HepG2 (cell line): Measurements from ENCODE around the gene PIANP. TPM values are rescaled to one million over a fixed set of nuclear protein-coding genes. Genes with fewer than 3 reads are reported as not detected.
A peak's percentile ranks its signal among the peaks of the same experiment; 100 is the strongest.

Experiments used
- AFF4 ChIP-seq: sonication (generic); formaldehyde crosslinking; IDR thresholded peaks from 2 replicates; pipeline ENCODE4 v1.4.0; 2020; ENCODE audit warnings: missing genetic modification reagents
- ARNTL ChIP-seq: sonication (generic); formaldehyde crosslinking; IDR thresholded peaks from 2 replicates; pipeline ENCODE4 v1.4.0; 2020; ENCODE audit warnings: mild to moderate bottlenecking, missing genetic modification reagents
- CBX1 ChIP-seq: IDR thresholded peaks from one replicate; pipeline ENCODE4 v1.6.1; 2016; ENCODE audit warnings: antibody characterized with exemption, low read depth
- CREBL2 ChIP-seq: sonication (generic); formaldehyde crosslinking; IDR thresholded peaks from 2 replicates; pipeline ENCODE4 v1.8.1; 2023; ENCODE audit warnings: missing genetic modification reagents, mild to moderate bottlenecking, borderline replicate concordance
- E2F5 ChIP-seq: sonication (generic); formaldehyde crosslinking; conservative IDR thresholded peaks from 2 replicates; pipeline ENCODE4 v1.4.0; 2020; ENCODE audit warnings: missing genetic modification reagents
- GFI1 ChIP-seq: sonication (generic); formaldehyde crosslinking; IDR thresholded peaks from 2 replicates; pipeline ENCODE4 v1.5.0; 2020; ENCODE audit warnings: missing genetic modification reagents, mild to moderate bottlenecking, borderline replicate concordance
- HNF4G ChIP-seq, 2 experiments: sonication (generic) in 1 of 2; formaldehyde crosslinking in 1 of 2; IDR thresholded peaks; 2 replicates each; pipeline versions ENCODE4 v1.4.0 to v1.6.1; 2011 to 2020; ENCODE audit warnings: borderline replicate concordance in 2 of 2, low read depth in 2 of 2, mild to moderate bottlenecking in 2 of 2, low read length in 1 of 2, missing genetic modification reagents in 1 of 2, moderate library complexity in 1 of 2
- PAF1 ChIP-seq: IDR thresholded peaks from 2 replicates; pipeline ENCODE4 v1.6.1; 2016; ENCODE audit warnings: missing genetic modification reagents, missing compliant biosample characterization
- PCBP2 ChIP-seq: fragments of 200-400 bp; formaldehyde crosslinking; optimal IDR thresholded peaks from 2 replicates; pipeline ENCODE3; 2018; ENCODE audit warnings: low read length, low read depth; ENCODE audit not compliant: poor library complexity, severe bottlenecking
- PREB ChIP-seq: sonication (generic); formaldehyde crosslinking; IDR thresholded peaks from 2 replicates; pipeline ENCODE4 v1.4.0; 2020; ENCODE audit warnings: missing genetic modification reagents
- RBM39 ChIP-seq: fragments of 200-400 bp; formaldehyde crosslinking; IDR thresholded peaks from one replicate; pipeline ENCODE4 v1.6.1; 2018; ENCODE audit warnings: antibody characterized with exemption, mild to moderate bottlenecking, low read depth, low read length; ENCODE audit not compliant: poor library complexity, severe bottlenecking
- SIX4 ChIP-seq: sonication (generic); formaldehyde crosslinking; IDR thresholded peaks from 2 replicates; pipeline ENCODE4 v1.4.0; 2020; ENCODE audit warnings: missing genetic modification reagents
- SRF ChIP-seq: IDR thresholded peaks from 2 replicates; pipeline ENCODE4 v1.6.1; 2011; ENCODE audit warnings: mild to moderate bottlenecking, low read depth, low read length, moderate library complexity
- XRCC5 ChIP-seq: fragments of 200-400 bp; formaldehyde crosslinking; optimal IDR thresholded peaks from 2 replicates; pipeline ENCODE3; 2017; ENCODE audit warnings: mild to moderate bottlenecking, low read length
- ZFYVE20 ChIP-seq: sonication (generic); formaldehyde crosslinking; IDR thresholded peaks from 2 replicates; pipeline ENCODE4 v1.8.0; 2023; ENCODE audit warnings: low read depth, mild to moderate bottlenecking, moderate library complexity, missing genetic modification reagents, borderline replicate concordance
- ZNF280B ChIP-seq: sonication (generic); formaldehyde crosslinking; IDR thresholded peaks from 2 replicates; pipeline ENCODE4 v1.5.0; 2020; ENCODE audit warnings: missing genetic modification reagents, mild to moderate bottlenecking, borderline replicate concordance
- ZNF784 ChIP-seq: sonication (generic); formaldehyde crosslinking; IDR thresholded peaks from 2 replicates; pipeline ENCODE4 v1.5.1; 2020; ENCODE audit warnings: missing genetic modification reagents, mild to moderate bottlenecking, borderline replicate concordance
- ZNF841 ChIP-seq: sonication (generic); formaldehyde crosslinking; IDR thresholded peaks from 2 replicates; pipeline ENCODE4 v1.8.1; 2023; ENCODE audit warnings: missing genetic modification reagents, borderline replicate concordance
- polyA plus RNA-seq, 8 experiments: library from polyadenylated mRNA; depleted of rRNA in 3 of 8; stranded (reverse) in 7 of 8; unstranded in 1 of 8; fragments of >200 nt; fragmentation: Illumina TruSeq in 4 of 8; extraction: Trizol in 4 of 8; gene quantifications; 2 replicates each; pipeline versions ENCODE4 v1.2.1 to v1.2.3, GENCODE V29; 2011 to 2016; ENCODE audit warnings: low read depth in 4 of 8, missing spikeins in 1 of 8, mixed read lengths in 1 of 8; ENCODE audit not compliant: insufficient read depth in 1 of 8
- total RNA-seq, 5 experiments: library from RNA; depleted of rRNA; stranded (reverse); fragments of >200 nt; fragmentation: Illumina TruSeq; extraction: Trizol; gene quantifications; 2 replicates each; pipeline ENCODE4 v1.2.3, GENCODE V29; 2016; ENCODE audit warnings: low read depth in 1 of 5

The PIANP gene
- total and polyA plus RNA-seq, 2 of the 13 experiments (the other 11 are each of a cell fraction or from before 2014, with no cell fraction given), result not detected

- TF ChIP-seq AFF4 (CRISPR knock-in tag) (no peak), XRCC5 (peak; percentile 95), E2F5 (peak; percentile 84), CBX1 (peak; percentile 96), PAF1 (CRISPR knock-in tag) (no peak), ZFYVE20 (peak; percentile 90; the same call in 1 of the 2 replicates), HNF4G (IDR thresholded peaks at IDR 0.05; ENCODE audit: borderline replicate concordance, low read depth, low read length) (no peak), HNF4G (CRISPR knock-in tag; IDR thresholded peaks at IDR 0.05; ENCODE audit: borderline replicate concordance, low read depth) (no peak), CREBL2 (peak; percentile 75; the same call in 1 of the 2 replicates), SRF (0 out of 2 replicates have a peak, but pooled peaks have one; percentile 13), ZNF784 (CRISPR knock-in tag) (peak; percentile 77), ZNF280B (CRISPR knock-in tag) (peak; percentile 98), ZNF841 (CRISPR knock-in tag) (no peak), PCBP2 (no peak), PREB (CRISPR knock-in tag) (no peak), RBM39 (peak; percentile 44), ARNTL (CRISPR knock-in tag) (peak; percentile 93), GFI1 (peak; percentile 81), SIX4 (CRISPR knock-in tag) (peak; percentile 47; the same call in 1 of the 2 replicates)
These were observed 23.2 kb upstream of the PIANP start, which contains the start of gene COPS7A (continued) for GRCh38 chr12:6723607-6724408.
